NCI-H128 (cell line): ENCODE data around the gene TRPM3.

Source experiments
- DNase-seq: peaks from one replicate; lab custom pipeline; 2025; ENCODE audit not compliant: unreplicated experiment; lab: John Stamatoyannopoulos, UW

The TRPM3 gene

DNA sequence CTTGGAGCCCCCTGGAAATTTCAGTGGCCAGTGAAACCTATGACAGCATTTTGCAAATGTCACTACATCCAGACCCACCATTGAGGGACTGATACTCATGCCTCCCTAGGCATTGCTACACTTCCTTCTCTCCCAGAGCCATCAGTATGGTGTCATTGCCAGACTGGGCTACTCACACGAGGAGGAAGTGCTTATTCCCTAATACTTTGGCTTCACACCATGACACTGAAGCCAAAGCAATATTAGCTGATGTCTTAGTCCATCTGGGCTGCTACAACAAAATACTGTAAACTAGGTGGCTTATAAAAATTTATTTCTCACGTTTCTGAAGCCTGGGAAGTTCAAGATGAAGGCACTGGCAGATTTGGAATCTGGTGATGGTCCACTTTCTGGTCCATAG lies 22.6 kb downstream of the TRPM3 start:
- no peak for DNase-seq

DNA sequence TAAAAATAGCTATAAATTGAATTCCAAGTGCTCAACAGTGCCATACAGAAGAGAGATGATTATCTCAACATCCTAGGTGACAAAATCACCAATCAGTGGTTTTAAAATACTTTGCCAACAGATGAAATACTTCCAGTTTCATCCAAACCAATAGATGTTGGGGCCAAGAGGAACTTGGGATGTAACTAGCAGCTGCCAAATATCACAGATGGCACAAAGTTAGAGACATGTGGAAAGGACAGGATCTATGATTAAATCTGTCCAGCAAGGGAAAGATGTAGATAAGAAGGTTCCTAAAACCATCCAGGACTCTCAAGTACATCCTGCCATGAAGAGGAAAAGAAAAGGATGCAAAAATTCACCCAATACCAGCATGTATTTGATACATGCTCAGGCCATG lies 23.8 kb downstream of the TRPM3 start:
- DNase-seq, result no peak

DNA sequence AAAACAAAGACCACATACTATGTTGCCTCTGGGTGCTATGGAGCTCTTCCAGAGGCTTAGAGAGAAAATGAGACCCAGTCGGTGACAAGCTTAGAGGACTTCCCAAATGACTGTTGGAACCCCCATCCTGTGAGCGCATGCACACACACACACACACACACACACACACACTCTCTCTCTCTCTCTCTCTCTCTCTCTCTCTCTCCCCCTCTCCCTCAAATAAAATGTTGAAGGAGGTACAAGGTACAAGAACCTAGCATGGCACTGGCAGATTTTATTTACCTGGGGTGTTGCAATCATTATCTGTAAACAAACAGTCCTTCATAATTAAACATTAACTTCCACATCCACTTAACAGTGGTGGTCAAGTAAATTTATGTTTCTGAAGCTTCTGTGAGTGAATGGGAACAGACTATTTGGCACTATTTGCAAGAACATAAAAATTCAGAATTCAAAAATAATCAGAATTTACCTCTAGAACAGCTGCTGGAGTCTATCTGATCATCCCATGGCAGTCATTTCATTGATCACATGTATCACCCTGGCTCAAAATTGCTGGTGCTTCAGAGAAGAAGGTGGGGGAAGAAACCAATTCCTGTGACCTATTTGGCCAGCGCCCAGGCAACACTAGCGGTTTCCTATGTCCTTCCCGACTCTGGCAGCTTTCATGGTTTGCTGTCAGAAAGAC lies 24.9 kb downstream of the TRPM3 start:
- no peak for DNase-seq

DNA sequence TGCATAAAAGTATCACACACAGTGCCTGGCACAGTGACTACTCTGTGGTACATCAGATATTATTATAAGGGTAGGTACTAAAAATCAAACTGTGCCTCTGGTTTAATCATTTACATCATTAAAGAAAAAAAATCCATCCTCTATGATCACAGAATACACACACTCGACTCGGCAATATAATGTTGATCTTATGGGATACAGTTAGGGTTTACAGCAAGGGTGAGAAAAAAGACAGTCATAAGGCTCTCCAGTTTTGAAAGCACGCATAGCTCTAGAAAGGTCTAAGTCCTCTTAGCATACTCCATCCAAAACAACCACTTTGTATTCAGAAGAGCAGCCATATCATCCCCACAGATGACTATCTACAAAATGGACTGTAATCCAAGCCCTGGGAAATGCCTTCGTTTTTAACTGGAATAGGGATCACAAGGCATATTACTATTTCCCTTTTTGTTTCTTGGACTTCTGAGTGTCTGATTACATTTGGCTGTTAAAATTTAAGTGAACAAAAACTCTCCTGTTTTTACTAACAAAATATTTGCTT lies 26.6 kb downstream of the TRPM3 start:
- no peak for DNase-seq

- no peak for DNase-seq
These were observed 30.5 kb downstream of the TRPM3 start for GRCh38 chr9:71090896-71091295.

GRCh38 chr9:71079451-71079850 lies 42.0 kb downstream of the TRPM3 start:
- DNase-seq, result no peak

DNA sequence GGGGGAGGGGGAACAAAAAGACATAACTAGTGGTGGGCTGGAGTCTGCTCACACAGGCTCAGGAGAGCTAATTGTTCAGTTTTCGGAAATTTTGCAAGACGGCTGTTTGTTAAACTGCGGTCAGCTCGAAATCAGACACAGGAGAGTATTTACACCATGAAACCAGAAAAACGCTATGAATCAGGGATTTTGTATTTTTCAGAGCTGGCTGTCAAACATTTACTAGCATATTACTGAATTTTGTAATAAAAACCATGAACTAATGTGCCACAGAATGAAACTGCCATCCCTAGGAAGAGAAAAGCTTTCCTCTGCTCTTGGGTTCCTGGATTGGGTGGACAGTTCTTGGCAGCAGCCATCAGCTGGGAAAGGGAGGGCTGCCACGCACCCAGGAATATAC lies 45.3 kb downstream of the TRPM3 start:
- DNase-seq, result no peak

DNA sequence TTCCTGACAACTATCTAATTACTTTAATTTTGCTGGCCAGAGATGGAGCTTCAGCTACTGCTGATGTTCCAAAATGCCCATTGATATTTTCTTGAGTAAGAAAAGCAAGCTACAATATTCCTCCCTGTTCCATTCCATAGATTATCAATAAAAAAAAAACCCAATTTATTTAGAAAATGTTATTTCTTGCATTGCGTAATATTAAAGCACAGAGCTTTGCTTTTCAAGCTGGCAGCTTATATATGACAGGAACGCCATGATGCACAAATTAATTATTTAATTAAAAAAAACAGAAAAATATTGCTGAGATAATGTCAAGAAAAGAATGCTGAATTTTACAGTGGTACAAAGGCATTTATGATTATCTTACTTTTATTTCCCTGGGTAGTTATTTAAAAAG lies 47.9 kb downstream of the TRPM3 start:
- no peak for DNase-seq

- DNase-seq, result no peak
These were observed 48.8 kb downstream of the TRPM3 start for GRCh38 chr9:71072587-71072986.

- DNase-seq, result no peak
These were observed 49.8 kb downstream of the TRPM3 start for GRCh38 chr9:71071633-71072032.

- no peak for DNase-seq
These were observed 62.8 kb downstream of the TRPM3 start for GRCh38 chr9:71058660-71059059.

GRCh38 chr9:71052287-71052686 lies 69.1 kb downstream of the TRPM3 start:
- DNase-seq, result no peak

GRCh38 chr9:71048280-71048679 lies 73.1 kb downstream of the TRPM3 start:
- DNase-seq, result no peak

- no peak for DNase-seq
These were observed 78.9 kb downstream of the TRPM3 start for GRCh38 chr9:71042448-71042990.

GRCh38 chr9:71037521-71037920 lies 83.9 kb downstream of the TRPM3 start:
- no peak for DNase-seq

DNA sequence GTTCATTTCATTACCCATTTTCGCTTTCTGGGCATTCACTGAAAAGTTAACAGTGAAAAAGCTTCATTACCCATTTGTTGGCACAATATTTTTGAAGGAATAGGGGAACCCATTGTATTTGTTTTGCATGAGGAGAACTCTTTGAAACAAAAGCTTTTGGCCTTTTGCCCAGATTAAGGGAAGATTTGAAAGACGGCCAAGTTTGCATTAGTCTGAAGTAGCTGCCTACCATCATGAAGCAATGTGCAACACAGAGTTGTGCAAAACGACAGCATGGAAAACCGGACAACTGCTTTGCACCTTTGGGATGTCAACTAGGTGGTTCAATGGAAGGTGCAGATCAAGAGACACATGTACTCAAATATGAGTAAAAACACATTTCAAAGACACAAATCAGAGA lies 84.9 kb downstream of the TRPM3 start:
- peak; percentile 82 for DNase-seq

- no peak for DNase-seq
These were observed 88.6 kb downstream of the TRPM3 start for GRCh38 chr9:71032779-71033178.

- DNase-seq, result no peak
These were observed 95.7 kb downstream of the TRPM3 start for GRCh38 chr9:71025728-71026127.

DNA sequence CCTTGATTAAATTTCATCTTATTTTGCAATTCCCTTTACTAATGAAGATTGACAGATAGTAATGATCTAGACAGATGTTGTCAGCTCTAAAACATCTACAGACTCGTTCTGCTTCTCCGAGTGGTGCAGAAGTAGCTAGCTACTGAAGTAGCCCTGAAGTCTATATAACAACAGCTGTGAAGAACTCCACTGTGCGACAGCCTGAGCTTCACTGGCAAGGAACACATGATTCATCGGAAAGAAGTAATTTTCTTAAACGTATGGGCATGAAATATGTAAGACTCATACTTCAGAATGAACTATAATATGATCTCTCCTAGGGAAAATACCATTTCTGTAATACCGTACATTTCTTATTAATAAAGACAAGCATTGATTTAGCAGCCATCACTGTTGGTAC lies 96.2 kb downstream of the TRPM3 start:
- no peak for DNase-seq

- no peak for DNase-seq
These were observed 111.2 kb downstream of the TRPM3 start for GRCh38 chr9:71010258-71010657.

GRCh38 chr9:71005456-71005855 lies 116.0 kb downstream of the TRPM3 start:
- DNase-seq, result no peak

DNA sequence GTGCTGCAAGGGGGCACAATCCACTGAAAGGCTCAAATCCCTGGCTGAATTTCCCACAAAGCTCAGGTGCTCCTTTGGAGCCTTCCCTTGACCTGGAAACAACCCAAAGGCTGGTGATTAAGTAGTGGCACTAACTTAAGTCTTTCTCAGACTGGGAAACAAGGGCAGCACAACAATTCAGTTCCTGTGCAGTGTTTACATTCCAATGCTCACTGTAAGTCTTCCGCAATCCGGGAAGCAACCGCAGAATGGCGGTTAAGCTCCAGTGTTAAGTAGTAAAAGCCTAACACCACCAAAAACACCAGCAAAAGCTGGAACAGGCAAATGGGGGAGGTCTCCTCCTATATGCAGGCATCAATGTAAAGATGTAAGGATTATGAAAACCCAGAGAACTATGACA lies 117.2 kb downstream of the TRPM3 start:
- no peak for DNase-seq

GRCh38 chr9:71003346-71003745 lies 118.1 kb downstream of the TRPM3 start:
- DNase-seq, result no peak
